Measurements from ENCODE around the gene COX8A.

COX8A gene

DNA sequence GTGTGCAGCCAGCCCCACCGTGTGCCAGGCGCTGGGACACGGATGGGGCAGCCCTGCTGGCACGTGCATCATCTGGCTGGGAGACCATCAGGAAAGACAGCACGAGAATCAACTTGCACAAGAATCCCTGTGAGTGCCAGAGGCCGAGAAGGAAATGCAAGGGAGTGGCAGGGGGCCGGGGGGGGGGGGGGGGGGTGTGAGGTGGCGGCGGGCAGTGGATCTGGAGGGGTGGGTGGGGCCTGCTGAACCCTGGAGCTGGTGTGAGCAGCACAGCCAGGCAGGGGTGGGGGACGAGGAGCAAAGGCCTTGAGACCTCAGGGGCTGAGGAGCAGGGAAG, 47.3 kb downstream of the COX8A start:
- no peak for DNase-seq (ENCODE audit: low spot score)

DNA sequence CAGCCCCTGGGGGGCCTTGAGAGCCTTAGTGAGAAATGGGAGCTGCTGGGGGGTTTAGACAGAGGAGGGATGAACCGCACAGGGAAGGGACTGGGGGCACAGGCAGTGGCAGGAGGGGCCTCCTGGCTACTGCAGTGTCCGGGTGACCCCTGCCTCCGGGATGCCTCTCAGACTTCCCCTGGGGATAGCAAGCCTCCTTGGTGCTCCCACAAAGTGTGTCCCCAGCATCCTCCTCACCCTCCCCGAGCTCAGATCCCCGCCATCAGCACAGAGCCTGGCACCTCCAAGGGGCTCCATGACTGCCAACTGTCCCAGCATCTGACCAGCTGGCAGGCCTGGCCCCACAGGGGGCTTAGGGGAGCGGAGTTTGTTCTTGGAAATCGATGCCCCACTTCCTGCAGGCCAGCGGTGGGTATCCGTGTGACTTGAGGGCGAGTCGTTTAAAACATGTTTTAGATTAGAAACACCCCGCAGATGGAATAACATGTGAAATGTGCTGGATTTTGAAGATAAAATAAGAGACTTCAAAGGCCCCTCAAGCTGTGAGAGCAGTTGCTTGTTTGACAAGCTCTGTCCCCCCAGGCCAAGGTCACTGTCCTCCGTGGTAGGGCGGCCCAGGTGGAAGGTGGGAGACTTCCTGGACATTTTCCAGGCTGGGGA, 47.8 kb downstream of the COX8A start:
- DNase-seq (ENCODE audit: low spot score): no peak

GRCh38 chr11:64023712-64024710, 49.6 kb downstream of the COX8A start:
- DNase-seq (ENCODE audit: low spot score): no peak

- no peak for DNase-seq (ENCODE audit: low spot score)
These were observed 50.8 kb downstream of the COX8A start for GRCh38 chr11:64025205-64025604.
